Measurements from ENCODE around the gene SSR1. TPM values are rescaled to one million over a fixed set of nuclear protein-coding genes. Genes with fewer than 3 reads are reported as not detected.
"Not testable (repeated sequence)": the region's sequence is repeated elsewhere in the genome, so short reads cannot be mapped to it uniquely, and the experiment has no call there.

Gene SSR1
- polyA plus RNA-seq, 1 donor from 2014 or later = 125 TPM

DNA sequence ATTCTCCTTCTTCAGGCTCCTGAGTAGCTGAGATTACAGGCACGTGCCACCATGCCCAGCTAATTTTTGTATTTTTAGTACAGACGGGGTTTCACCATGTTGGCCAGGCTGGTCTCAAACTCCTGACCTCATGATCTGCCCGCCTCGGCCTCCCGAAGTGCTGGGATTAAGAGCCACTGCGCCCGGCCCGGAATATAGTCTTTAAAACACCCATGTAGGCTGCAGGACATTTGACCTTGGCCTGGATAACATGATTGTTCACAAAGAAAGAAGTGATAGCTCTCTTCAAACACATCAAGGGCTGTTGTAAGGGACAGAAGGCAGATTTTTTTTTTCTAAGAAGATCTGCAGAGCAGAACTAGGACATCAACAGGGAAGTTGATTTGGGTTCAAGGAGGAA, 38.5 kb downstream of the SSR1 start:
- Mint-ChIP-seq H3K4me1 (peaks cover 20 to 28% (median 25%) of the 10 kb centered on the region in 3 donors), H3K27ac (peak overlapping the region in 1 of 3 donors; percentile 39)
- H3K27me3 Mint-ChIP-seq, H3K9me3 Mint-ChIP-seq, H3K36me3 Mint-ChIP-seq, H3K4me3 Mint-ChIP-seq: not testable (repeated sequence)

DNA sequence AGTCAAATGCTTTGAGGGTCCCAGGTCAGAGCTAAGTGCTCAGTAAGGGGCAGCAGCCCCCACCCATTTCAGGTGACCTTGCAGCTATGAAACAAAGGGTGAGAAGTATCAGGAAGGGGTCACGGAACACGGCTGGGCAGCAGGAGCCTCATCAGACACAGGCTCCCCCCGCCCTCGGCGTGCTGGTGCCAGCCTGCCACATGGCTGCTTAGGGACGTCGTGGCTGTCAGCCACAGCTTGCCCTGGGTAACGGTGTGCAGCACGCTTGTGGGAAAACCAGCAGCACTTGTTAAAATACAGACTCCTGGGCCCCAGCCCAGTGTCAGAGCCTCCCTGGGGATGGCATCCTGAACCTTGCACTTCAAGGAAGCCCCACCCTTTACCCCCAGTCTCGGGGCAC, 39.3 kb downstream of the SSR1 start:
- no peak overlapping the region for H3K4me3 Mint-ChIP-seq
- no peak overlapping the region for H3K27ac Mint-ChIP-seq
- peaks cover 7% of the 10 kb centered on the region for H3K27me3 Mint-ChIP-seq
- H3K9me3 Mint-ChIP-seq = no peaks in the 10 kb centered on the region
- peaks cover 18 to 27% (median 23%) of the 10 kb centered on the region in 3 donors for H3K4me1 Mint-ChIP-seq
- H3K36me3 Mint-ChIP-seq = no peaks in the 10 kb centered on the region

DNA sequence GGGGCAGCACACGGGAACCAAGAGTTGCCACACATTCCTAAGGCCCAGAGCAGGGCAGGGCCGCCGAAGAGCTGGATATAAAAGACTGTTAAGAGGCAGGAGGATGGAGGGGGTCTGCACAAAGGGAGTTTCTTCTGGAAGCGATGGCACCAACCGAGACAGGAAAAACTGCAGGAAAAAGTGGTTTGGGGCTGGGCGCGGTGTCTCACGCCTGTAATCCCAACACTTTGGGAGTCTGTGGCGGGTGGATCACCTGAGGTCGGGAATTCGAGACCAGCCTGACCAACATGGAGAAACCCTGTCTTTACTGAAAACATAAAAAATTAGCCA, 41.8 kb downstream of the SSR1 start:
- H3K4me1 Mint-ChIP-seq = peaks cover 3 to 12% (median 7%) of the 10 kb centered on the region in 3 donors
- no peaks in the 10 kb centered on the region for H3K9me3 Mint-ChIP-seq
- no peak overlapping the region for H3K4me3 Mint-ChIP-seq
- H3K27me3 Mint-ChIP-seq = peaks cover 9% of the 10 kb centered on the region
- H3K36me3 Mint-ChIP-seq = no peaks in the 10 kb centered on the region
- no peak overlapping the region for H3K27ac Mint-ChIP-seq

DNA sequence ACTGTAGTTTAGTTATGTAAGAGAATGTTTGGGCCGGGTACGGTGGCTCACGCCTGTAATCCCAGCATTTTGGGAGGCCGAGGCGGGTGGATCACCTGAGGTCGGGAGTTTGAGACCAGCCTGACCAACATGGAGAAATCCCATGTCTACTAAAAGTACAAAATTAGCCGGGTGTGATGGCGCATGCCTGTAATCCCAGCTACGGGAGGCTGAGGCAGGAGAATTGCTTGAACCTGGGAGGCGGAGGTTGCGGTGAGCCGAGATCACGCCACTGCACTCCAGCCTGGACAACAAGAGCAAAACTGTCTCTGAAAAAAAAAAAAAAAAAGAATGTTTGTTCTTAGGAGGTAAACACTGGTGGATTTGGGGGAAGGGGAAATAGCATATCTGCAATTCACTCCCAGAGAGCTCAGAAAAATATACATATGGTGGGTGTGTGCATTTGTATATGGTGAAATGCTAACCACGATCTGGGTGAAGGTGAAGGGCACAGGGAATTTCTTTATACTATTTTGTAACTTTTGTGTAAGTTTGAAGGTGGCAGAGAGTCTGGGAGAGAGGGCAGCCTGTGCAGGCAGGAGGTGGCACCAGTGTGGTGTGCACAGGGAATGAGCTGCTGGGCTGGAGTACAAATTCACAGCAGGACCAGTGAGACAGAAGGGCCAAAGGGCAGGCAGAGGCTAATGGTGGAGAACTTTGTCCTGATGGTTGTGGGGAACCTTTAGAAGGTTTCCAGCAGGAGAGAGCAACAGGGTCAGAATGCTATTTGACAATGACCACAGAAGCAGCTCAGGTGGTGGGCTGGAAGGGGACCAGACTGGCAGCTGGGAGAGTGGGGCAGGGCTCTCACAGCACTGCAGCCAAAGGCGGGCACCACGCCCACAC, 42.4 kb downstream of the SSR1 start:
- Mint-ChIP-seq H3K4me1 (peaks cover 0 to 6% (median 2%) of the 10 kb centered on the region in 3 donors), H3K27me3 (peaks cover 6% of the 10 kb centered on the region), H3K27ac (peak overlapping the region in 1 of 3 donors; percentile 63), H3K4me3 (peak overlapping the region in 1 of 4 donors; percentile 74), H3K9me3 (peaks cover 0 to 1% (median 0%) of the 10 kb centered on the region in 3 donors), H3K36me3 (no peaks in the 10 kb centered on the region)

DNA sequence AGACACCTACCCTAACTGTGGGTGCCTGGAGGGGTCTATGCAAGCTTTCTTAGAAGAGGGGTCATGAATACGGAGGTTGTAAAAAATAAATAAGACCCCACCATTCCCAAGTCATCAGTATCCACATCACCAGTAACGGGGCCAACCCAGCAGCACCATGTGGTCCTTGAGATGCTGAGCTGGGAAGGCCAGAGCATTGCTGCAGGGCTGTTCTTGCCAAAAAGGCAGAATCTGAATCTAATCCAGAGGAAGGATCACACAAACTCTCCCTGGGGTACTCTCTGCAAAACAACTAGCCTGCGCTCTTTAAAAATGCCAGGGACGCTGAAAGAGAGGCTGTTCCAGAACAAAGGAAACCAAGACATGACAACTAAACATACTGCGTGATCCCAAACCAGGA, 43.2 kb downstream of the SSR1 start:
- H3K4me3 Mint-ChIP-seq = peak overlapping the region in 1 of 4 donors; percentile 5
- no peaks in the 10 kb centered on the region for H3K36me3 Mint-ChIP-seq
- H3K9me3 Mint-ChIP-seq = peaks cover 0 to 1% (median 0%) of the 10 kb centered on the region in 3 donors
- H3K27ac Mint-ChIP-seq = peak overlapping the region in 1 of 3 donors; percentile 63
- peaks cover 0 to 2% (median 2%) of the 10 kb centered on the region in 3 donors for H3K4me1 Mint-ChIP-seq
- H3K27me3 Mint-ChIP-seq = peaks cover 6% of the 10 kb centered on the region

DNA sequence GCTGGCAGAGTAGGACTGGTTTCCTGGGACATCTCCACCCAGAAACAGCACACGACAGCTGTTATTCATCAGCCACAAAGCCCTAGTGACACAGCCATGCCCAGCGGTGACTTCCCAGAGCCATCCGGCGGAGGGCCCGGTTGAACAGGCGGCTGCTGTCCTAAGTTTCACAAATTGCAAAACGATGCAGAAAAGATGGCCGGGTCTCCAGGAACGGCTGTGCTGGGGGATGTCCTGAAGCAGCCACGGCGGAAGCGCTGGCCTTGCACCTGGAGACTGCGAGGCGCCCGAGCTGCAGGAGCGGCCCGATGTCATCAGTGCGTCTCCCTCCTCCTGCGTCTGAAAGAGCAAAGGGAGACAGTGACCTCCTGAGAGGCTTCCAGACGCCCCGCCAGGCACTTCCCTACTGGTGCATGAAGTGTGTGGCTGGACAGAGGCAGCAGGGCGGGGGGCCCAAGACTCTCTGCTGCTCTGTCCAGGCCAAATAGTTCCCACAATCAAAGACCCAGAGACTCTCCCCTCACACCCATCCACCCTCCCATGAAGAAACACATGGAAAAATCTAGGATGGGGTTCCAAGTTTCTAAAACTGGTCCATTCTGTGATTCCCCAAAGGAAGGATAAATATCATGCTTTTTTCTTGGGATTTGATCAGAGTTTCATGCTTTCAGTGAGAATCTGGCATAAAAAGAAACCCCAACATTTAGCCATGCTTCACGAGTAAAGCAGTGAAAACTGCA, 44.0 kb downstream of the SSR1 start:
- Mint-ChIP-seq H3K27me3 (peaks cover 6% of the 10 kb centered on the region), H3K4me1 (peaks cover 0 to 2% (median 0%) of the 10 kb centered on the region in 3 donors), H3K9me3 (peaks cover 0 to 1% (median 0%) of the 10 kb centered on the region in 3 donors), H3K27ac (no peak overlapping the region), H3K4me3 (no peak overlapping the region), H3K36me3 (no peaks in the 10 kb centered on the region)

DNA sequence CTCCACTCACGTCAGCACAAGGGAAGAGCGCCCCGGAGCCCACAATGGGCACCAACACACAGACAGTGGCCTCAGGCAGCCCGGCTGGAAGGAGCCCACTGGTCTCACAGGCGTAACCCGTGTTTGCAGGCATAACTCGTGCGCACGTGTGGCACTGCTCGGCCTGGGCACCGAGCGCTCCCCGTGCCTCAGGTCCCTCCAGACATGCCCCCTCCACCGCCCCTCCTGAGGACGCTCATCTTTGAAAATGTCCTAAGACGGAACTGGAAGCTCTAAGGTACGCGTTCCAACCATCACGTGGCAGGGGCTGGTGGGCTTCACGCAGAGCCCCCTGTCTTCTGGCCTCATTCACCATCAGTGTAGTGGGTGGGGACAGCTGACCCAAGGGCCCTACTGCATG, 44.6 kb downstream of the SSR1 start:
- H3K27ac Mint-ChIP-seq = no peak overlapping the region
- no peaks in the 10 kb centered on the region for H3K4me1 Mint-ChIP-seq
- H3K27me3 Mint-ChIP-seq = peaks cover 6% of the 10 kb centered on the region
- H3K4me3 Mint-ChIP-seq = no peak overlapping the region
- no peaks in the 10 kb centered on the region for H3K36me3 Mint-ChIP-seq
- peaks cover 0 to 1% (median 0%) of the 10 kb centered on the region in 3 donors for H3K9me3 Mint-ChIP-seq

DNA sequence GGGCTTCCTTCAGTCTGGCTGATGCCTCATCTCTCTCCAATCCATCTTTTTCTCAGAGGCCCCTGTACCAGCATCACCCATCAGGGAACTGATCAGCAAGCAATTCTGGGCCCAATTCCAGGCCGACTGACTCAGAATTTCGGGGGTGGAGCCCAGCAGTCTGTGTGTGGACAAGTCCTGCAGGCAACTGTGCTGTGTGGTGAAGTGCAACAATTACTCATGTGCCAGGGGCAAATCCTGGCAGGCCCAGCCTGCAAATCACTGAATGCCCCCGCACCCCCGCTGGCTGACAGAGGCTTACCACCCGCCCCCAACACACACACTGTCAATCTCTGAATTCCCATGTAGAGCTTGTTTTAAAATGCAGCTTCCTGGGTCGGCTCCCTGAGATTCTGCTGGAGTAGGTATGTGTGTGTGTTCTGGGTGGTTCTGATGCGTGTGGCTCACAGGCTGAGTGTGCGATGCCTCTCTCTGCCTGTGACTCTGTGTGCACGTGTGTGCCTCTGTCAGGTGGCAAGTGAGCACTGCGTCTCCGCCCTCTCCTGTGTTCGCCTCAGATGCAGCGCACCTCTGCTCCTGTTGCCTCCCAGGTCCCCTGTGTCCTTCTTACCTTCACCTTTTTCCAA, 45.4 kb downstream of the SSR1 start:
- no peaks in the 10 kb centered on the region for H3K36me3 Mint-ChIP-seq
- no peak overlapping the region for H3K27ac Mint-ChIP-seq
- peaks cover 6% of the 10 kb centered on the region for H3K27me3 Mint-ChIP-seq
- no peaks in the 10 kb centered on the region for H3K4me1 Mint-ChIP-seq
- no peak overlapping the region for H3K4me3 Mint-ChIP-seq
- H3K9me3 Mint-ChIP-seq = peaks cover 0 to 1% (median 0%) of the 10 kb centered on the region in 3 donors

DNA sequence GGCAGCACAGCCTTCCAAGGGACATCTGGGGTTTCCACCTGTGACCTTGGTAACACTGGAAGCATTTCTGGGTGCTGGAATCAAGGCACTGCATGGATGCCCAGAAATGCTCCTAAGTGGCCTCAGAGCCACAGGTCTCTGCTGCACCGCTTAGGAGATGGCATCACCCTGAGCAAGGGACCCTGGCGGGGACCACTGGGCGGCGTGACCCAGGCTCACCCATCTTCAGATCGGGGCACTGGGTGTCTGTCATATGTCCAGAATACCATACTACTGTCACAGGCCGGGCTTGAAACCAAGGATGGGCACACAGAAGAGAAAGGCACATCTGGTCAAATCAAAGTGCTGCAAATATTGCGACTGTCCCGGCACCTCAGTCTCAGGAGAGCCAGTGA, 45.9 kb downstream of the SSR1 start:
- Mint-ChIP-seq H3K27ac (no peak overlapping the region), H3K27me3 (peaks cover 6% of the 10 kb centered on the region), H3K9me3 (peaks cover 0 to 1% (median 0%) of the 10 kb centered on the region in 3 donors), H3K36me3 (no peaks in the 10 kb centered on the region), H3K4me1 (peaks cover 0 to 3% (median under 1%) of the 10 kb centered on the region in 3 donors), H3K4me3 (no peak overlapping the region)

DNA sequence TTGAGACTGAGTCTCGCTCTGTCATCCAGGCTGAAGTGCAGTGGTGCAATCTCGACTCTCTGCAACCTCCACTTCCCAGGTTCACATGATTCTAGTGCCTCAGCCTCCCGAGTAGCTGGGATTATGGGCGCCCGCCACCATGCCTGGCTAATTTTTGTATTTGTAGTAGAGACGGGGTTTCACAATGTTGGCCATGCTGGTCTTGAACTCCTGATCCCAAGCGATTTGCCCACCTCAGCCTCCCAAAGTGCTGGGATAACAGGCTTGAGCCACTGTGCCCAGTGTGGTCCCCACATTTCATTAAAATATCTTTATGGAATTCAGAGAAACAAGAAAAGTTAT, 47.6 kb downstream of the SSR1 start:
- H3K4me1 Mint-ChIP-seq = peaks cover 0 to 15% (median 14%) of the 10 kb centered on the region in 3 donors
- H3K36me3 Mint-ChIP-seq, H3K27ac Mint-ChIP-seq, H3K4me3 Mint-ChIP-seq, H3K9me3 Mint-ChIP-seq, H3K27me3 Mint-ChIP-seq: not testable (repeated sequence)

DNA sequence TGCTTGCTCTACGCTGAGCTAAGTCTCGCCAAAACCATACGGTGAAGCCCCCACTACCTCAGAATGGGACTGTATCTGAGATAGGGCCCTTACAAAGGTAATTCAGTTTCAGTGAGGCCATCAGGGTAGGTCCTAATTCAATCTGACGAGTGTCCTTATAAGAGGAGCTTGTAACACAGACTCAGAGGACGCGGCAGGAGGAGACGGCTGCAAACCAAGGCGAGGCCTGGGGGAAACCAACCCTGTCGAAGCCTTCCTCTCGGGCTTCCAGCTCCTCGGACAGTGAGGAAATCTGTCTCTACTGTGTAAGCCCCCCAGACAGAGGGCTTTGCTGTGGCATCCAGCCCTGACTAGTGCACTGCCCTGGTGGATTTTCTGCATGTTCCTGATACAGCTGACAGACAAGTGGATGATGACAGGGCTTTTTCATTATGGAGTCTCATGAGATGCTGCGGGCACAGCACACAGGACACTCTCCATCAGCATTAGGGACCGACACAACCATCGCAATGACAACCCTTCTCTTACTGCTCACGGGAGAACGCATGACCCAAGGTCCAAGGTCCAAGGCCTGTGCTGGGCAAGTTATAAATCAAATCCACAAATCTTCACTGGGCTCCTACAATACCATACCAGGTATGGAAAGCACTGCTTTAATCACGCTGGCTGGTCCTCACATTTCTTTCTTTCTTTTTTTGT, 48.2 kb downstream of the SSR1 start:
- H3K36me3 Mint-ChIP-seq = no peaks in the 10 kb centered on the region
- H3K4me3 Mint-ChIP-seq = peak overlapping the region in 1 of 4 donors; percentile 3
- peaks cover 5% of the 10 kb centered on the region for H3K27me3 Mint-ChIP-seq
- peaks cover 0 to 1% (median 0%) of the 10 kb centered on the region in 3 donors for H3K9me3 Mint-ChIP-seq
- peak overlapping the region in 1 of 3 donors; percentile 50 for H3K27ac Mint-ChIP-seq
- peaks cover under 1 to 17% (median 15%) of the 10 kb centered on the region in 3 donors for H3K4me1 Mint-ChIP-seq

DNA sequence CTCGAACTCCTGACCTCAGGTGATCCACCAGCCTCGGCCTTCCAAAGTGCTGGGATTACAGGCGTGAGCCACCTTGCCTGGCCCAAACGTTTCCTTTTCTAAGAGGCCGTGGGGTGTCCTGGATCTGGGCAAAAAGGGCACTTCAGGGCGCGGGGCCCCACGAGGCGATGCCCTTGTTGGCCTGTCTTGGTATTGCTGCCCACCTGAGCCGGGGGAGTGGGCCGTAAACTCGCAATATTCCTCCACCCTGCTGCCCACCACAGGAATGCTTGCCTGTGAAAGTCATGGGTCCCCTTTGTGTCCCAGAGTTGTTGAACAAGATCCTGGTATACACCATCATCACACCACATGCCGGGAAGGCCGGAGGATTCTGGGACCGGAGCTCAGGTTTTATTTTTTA, 49.0 kb downstream of the SSR1 start:
- peaks cover 0 to 1% (median 0%) of the 10 kb centered on the region in 3 donors for H3K9me3 Mint-ChIP-seq
- H3K4me1 Mint-ChIP-seq = peaks cover 8 to 18% (median 15%) of the 10 kb centered on the region in 3 donors
- peaks cover 7% of the 10 kb centered on the region for H3K27me3 Mint-ChIP-seq
- H3K27ac Mint-ChIP-seq = peak overlapping the region in 1 of 3 donors; percentile 50
- H3K36me3 Mint-ChIP-seq = no peaks in the 10 kb centered on the region
- H3K4me3 Mint-ChIP-seq = no peak overlapping the region

DNA sequence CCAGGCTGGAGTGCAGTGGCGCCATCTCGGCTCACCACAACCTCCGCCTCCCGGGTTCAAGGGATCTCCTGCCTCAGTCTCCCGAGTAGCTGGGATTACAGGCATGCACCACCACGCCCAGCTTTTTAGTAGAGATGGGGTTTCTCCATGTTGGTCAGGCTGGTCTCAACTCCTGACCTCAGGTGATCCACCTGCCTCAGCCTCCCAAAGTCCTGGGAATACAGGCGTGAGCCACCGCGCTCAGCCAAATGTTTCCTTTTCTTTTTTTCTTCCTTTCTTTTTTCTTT, 49.5 kb downstream of the SSR1 start:
- Mint-ChIP-seq H3K4me3 (peak overlapping the region in 1 of 4 donors; percentile 32), H3K4me1 (peaks cover 11 to 18% (median 15%) of the 10 kb centered on the region in 3 donors)
- H3K9me3 Mint-ChIP-seq = not testable (repeated sequence)

DNA sequence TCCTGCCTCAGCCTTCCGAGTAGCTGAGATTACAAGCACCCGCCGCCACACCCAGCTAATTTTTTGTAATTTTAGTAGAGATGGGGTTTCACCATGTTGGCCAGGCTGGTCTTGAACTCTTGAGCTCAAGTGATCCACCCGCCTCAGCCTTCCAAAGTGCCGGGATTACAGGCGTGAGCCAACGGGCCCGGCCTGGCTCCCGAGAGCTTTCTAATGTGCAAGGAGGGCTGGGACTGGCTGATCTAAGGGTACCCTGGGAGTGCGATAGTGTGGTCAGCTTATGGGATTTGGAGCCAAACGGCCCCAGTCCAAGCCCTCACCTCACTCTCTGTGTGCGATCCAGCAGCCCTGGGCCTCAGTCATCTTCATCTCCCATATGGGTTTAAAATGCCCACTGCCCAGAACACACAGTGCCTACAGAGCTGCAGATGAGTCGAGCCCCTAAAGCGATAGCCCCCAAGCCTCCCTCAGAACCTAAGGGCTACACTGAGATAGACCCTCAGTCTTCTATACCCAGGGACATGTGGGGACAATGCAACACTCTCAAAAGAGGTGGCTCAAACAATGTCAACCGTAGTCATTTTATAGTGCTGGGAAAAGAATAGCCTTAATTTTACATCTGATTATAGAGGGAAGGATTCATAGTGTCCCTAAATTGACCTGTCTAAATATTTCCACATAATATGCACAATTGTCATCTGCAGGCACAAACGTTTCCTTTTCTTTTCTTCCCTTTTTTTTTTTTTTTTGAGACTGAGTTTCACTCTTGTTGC, 50.1 kb downstream of the SSR1 start:
- Mint-ChIP-seq H3K4me3 (peak overlapping the region in 2 of 4 donors; percentile 85 to 95), H3K36me3 (no peaks in the 10 kb centered on the region), H3K27ac (no peak overlapping the region), H3K4me1 (peaks cover 11 to 18% (median 15%) of the 10 kb centered on the region in 3 donors), H3K9me3 (peaks cover 0 to 1% (median 0%) of the 10 kb centered on the region in 3 donors), H3K27me3 (peaks cover 5% of the 10 kb centered on the region)

More for the DNA sequence above, 49.5 kb downstream of the SSR1 start:
- not testable (repeated sequence) for H3K36me3 Mint-ChIP-seq, H3K27me3 Mint-ChIP-seq, H3K27ac Mint-ChIP-seq

Data from IgD-negative memory B cell (primary cell).